ENCODE results near the gene IL9R. TPM values are rescaled to one million over a fixed set of nuclear protein-coding genes. Genes with fewer than 3 reads are reported as not detected.

Gene IL9R
- total RNA-seq, 4 donors from 2014 or later: 1.3 to 7.8 (median 2.0) TPM

DNA sequence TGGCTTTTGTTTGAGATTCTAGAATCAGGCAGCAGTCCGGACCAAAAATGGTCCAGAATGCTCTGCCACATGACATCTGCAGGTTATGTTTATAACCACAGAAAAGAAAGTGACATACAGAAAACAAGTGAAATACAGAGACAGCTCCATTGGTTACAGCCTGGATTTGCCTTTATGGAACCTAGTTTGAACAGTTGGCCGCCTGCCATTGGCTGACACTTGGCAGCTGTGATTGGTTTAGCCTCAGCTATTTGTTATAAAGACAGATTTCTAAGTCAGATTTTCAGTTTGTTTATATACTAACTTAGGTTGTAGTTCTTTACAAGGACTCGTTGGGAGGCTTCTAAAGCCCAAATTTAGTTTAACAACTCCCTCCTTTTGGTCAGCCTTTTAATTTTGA is 40.8 kb upstream of the IL9R start:
- no peaks in the 10 kb centered on the region for H3K27me3 ChIP-seq
- H3K27ac ChIP-seq: no peak overlapping the region
- TF ChIP-seq, protein P1, sequence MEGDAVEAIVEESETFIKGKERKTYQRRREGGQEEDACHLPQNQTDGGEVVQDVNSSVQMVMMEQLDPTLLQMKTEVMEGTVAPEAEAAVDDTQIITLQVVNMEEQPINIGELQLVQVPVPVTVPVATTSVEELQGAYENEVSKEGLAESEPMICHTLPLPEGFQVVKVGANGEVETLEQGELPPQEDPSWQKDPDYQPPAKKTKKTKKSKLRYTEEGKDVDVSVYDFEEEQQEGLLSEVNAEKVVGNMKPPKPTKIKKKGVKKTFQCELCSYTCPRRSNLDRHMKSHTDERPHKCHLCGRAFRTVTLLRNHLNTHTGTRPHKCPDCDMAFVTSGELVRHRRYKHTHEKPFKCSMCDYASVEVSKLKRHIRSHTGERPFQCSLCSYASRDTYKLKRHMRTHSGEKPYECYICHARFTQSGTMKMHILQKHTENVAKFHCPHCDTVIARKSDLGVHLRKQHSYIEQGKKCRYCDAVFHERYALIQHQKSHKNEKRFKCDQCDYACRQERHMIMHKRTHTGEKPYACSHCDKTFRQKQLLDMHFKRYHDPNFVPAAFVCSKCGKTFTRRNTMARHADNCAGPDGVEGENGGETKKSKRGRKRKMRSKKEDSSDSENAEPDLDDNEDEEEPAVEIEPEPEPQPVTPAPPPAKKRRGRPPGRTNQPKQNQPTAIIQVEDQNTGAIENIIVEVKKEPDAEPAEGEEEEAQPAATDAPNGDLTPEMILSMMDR (IDR thresholded peaks at IDR 0.05): no peak
- no peak for TF ChIP-seq POLR2A (IDR thresholded peaks at IDR 0.05)
- H3K4me1 ChIP-seq: no peaks in the 10 kb centered on the region
- H3K36me3 ChIP-seq: no peaks in the 10 kb centered on the region
- no peak overlapping the region for H3K4me3 ChIP-seq
- H3K9me3 ChIP-seq: no peaks in the 10 kb centered on the region
- no peak for DNase-seq

DNA sequence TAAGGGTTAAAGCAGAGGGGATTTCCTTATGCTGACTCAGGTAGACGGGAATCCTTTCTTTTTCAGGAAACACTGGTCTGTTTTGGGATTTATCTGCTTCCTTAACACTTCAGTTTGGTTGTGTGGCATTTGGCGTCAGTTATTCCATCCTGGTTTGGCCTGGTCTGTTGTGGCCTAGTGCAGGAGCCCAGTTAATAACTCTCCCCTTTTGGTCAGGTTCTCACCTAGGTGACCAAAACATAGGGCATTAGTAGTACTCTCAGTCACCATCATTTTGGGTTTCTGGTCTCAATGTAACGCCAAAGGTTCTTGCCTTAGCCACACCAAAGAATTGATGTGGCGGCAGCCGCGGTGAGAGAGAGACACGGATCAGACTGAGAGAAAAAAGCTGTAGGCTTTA is 39.7 kb upstream of the IL9R start:
- H3K4me3 ChIP-seq: no peak overlapping the region
- H3K36me3 ChIP-seq: no peaks in the 10 kb centered on the region
- no peak overlapping the region for H3K27ac ChIP-seq
- TF ChIP-seq, protein P1 (IDR thresholded peaks at IDR 0.05): no peak
- TF ChIP-seq POLR2A (IDR thresholded peaks at IDR 0.05): no peak
- DNase-seq: no peak
- no peaks in the 10 kb centered on the region for H3K27me3 ChIP-seq
- no peaks in the 10 kb centered on the region for H3K9me3 ChIP-seq
- no peaks in the 10 kb centered on the region for H3K4me1 ChIP-seq

DNA sequence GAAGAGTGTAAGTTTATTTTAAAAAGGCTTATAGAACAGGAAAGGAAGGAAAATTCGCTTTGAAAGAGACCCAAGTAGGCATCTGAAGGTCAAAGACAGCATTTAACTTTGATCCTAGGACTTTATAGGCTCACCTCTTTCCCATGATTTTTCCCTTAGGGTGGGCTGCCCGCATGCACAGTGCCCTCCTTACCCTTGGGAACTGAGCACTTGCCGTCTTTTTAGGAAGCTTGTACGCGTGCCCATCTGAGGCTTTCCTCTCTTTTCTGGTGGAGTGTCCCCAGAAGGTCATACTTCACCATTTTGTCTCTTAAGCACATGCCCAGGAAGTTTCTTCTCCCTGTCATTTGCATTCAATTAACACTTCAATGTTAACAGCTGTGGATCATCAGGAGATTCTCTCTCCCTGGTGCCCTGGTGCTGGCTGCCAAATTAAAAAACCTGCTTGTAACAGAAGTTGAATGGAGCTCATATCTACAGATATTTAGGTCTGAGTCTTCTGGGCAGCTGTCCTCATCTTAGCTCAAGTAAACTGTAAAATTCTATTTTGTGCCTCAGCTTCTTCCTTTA is 38.4 kb upstream of the IL9R start:
- Histone ChIP-seq H3K4me3 (no peak overlapping the region), H3K36me3 (no peaks in the 10 kb centered on the region), H3K9me3 (peaks cover 0 to 6% (median 0%) of the 10 kb centered on the region in 4 donors), H3K4me1 (no peaks in the 10 kb centered on the region), H3K27ac (no peak overlapping the region), H3K27me3 (no peaks in the 10 kb centered on the region)
- DNase-seq: no peak
- TF ChIP-seq POLR2A (IDR thresholded peaks at IDR 0.05): no peak
- TF ChIP-seq, protein P1 (IDR thresholded peaks at IDR 0.05): no peak

DNA sequence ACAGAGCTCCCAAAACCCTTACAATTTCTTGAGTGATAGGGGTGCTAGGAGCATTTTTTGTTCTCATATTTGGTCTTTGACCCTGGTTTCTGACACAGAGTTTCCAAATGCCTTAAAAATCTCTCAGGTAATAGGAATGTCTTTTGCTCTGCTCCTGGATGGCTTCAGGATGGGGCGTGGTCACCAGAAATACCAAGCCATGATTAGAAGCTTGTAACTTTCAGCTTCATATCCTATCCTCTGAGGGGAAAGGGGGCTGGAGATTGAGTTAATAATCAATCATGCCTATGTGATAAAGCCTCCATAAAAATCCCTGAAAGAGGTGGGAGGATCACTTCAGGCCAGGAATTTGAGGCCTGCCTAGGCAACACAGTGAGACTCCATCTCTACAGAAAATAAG is 34.6 kb upstream of the IL9R start:
- DNase-seq: no peak
- Histone ChIP-seq H3K27me3 (no peaks in the 10 kb centered on the region), H3K4me3 (no peak overlapping the region), H3K4me1 (peaks cover 0 to 3% (median 0%) of the 10 kb centered on the region in 4 donors), H3K27ac (no peak overlapping the region), H3K9me3 (peaks cover 0 to 8% (median 0%) of the 10 kb centered on the region in 4 donors), H3K36me3 (no peaks in the 10 kb centered on the region)
- no peak for TF ChIP-seq POLR2A (IDR thresholded peaks at IDR 0.05)
- TF ChIP-seq, protein P1 (IDR thresholded peaks at IDR 0.05): no peak

DNA sequence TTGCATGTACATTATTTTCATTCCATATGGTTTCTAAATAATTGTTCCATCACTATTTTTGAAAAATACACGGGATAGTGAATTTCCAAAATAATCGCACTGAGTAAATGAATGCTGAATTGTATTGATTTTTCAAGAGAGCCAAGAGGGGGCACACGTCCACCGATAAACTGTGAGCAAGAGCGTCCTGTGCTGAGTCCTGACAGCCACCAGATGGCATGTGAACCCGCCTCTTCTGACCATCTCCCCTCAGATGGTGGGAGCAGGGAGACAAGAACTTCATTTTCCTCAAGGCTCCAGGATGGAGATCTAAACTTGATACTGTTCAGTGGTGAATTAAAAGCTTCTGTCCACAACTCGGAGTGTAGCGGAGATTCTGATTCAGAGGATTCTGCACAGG is 30.6 kb upstream of the IL9R start:
- H3K36me3 ChIP-seq: no peaks in the 10 kb centered on the region
- H3K27ac ChIP-seq: no peak overlapping the region
- peaks cover 0 to 3% (median 0%) of the 10 kb centered on the region in 4 donors for H3K4me1 ChIP-seq
- no peaks in the 10 kb centered on the region for H3K27me3 ChIP-seq
- no peak overlapping the region for H3K4me3 ChIP-seq
- H3K9me3 ChIP-seq: peaks cover 0 to 8% (median 0%) of the 10 kb centered on the region in 4 donors
- DNase-seq: peak in 1 of 3 donors; percentile 53
- TF ChIP-seq POLR2A (IDR thresholded peaks at IDR 0.05): no peak
- TF ChIP-seq, protein P1 (IDR thresholded peaks at IDR 0.05): peak in 4 of 6 experiments; percentile 19 to 68 (median 60)

All from Peyer's patch (tissue), 4 donors.